ENCODE data around the gene MALAT1.

DNA sequence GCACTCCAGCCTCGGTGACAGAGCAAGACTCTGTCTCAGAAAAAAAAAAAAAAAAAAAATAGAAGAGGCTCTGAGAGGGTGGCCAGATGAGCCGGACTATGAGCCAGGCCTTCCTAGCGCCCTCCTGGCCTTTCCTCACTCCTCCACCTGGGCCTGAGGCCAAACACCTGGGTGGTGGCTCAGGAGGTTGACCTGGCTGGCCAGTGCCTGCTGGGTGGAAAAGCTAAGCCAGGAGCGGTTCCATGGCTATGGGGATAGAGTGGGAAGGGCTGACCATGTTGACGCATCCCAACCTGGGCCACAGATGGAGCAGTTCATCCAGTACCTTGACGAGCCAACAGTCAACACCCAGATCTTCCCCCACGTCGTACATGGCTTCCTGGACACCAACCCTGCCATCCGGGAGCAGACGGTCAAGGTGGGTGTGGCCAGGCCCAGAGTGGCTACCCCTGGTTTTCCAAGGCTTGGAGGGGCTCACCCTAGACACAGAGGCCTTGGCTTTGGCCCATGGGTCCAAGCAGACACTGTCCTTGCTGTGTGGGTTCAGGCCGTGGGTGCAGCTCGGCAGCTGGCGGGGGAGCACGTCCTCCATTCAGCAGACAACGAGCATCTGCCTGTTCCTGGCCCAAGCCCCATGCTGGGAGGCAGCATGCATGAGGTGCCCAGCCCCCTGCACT is 33.7 kb downstream of the MALAT1 start:
- TF ChIP-seq, protein P1, sequence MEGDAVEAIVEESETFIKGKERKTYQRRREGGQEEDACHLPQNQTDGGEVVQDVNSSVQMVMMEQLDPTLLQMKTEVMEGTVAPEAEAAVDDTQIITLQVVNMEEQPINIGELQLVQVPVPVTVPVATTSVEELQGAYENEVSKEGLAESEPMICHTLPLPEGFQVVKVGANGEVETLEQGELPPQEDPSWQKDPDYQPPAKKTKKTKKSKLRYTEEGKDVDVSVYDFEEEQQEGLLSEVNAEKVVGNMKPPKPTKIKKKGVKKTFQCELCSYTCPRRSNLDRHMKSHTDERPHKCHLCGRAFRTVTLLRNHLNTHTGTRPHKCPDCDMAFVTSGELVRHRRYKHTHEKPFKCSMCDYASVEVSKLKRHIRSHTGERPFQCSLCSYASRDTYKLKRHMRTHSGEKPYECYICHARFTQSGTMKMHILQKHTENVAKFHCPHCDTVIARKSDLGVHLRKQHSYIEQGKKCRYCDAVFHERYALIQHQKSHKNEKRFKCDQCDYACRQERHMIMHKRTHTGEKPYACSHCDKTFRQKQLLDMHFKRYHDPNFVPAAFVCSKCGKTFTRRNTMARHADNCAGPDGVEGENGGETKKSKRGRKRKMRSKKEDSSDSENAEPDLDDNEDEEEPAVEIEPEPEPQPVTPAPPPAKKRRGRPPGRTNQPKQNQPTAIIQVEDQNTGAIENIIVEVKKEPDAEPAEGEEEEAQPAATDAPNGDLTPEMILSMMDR (CRISPR knock-in tag; IDR thresholded peaks at IDR 0.05), result no peak
- TF ChIP-seq EHMT2 (IDR thresholded peaks at IDR 0.05; ENCODE audit: borderline replicate concordance, low read depth, low read length), result no peak
- TF ChIP-seq SOX6 (IDR thresholded peaks at IDR 0.05), result no peak
- TF ChIP-seq SOX6 (CRISPR knock-in tag; IDR thresholded peaks at IDR 0.05), result no peak

Measured in HepG2 (cell line).